Measurements from ENCODE around the gene FAR1. TPM values are rescaled to one million over a fixed set of nuclear protein-coding genes. Genes with fewer than 3 reads are reported as not detected.

Gene FAR1
- total and polyA plus RNA-seq, 4 experiments from 2014 or later: 3.0 to 39.7 (median 22.2) TPM

GRCh38 chr11:13705710-13706109, 37.2 kb downstream of the FAR1 start:
- ChIA-PET POLR2A (ENCODE audit: partially characterized antibody) (interaction anchor here (0.6 kb wide), 1 partner anchor 198 kb away, joined by 3 read pairs; no protein-coding TSS in a partner anchor), CTCF (ENCODE audit: partially characterized antibody) (no interaction called here)
- no peaks in the 10 kb centered on the region for H3K4me1 ChIP-seq (ENCODE audit: insufficient read depth, low read length)
- Mint-ChIP-seq H3K4me1 (peaks cover 0 to 4% (median 0%) of the 10 kb centered on the region in 4 donors), H3K4me3 (no peak overlapping the region), H3K27me3 (no peaks in the 10 kb centered on the region), H3K36me3 (peaks cover 43 to 55% of the 10 kb centered on the region in 2 donors), H3K27ac (no peak overlapping the region), H3K9me3 (no peaks in the 10 kb centered on the region)
- no peaks in the 10 kb centered on the region for H3K27me3 ChIP-seq (ENCODE audit: insufficient read depth, low read length)
- intact Hi-C loops (cut with micrococcal nuclease): no loop called here
- no peak overlapping the region for H3K4me3 ChIP-seq (ENCODE audit: low read length in 2 of 2)
- no peak for DNase-seq
- no peak overlapping the region for H3K27ac ChIP-seq (ENCODE audit: low read depth, low read length)
- peaks cover 5% of the 10 kb centered on the region for H3K36me3 ChIP-seq (ENCODE audit: insufficient read depth, low read length)
- H3K9me3 ChIP-seq (ENCODE audit: control insufficient read depth in 1 of 2, low read length in 2 of 2): no peaks in the 10 kb centered on the region

- Mint-ChIP-seq H3K4me3 (no peak overlapping the region), H3K27me3 (no peaks in the 10 kb centered on the region), H3K4me1 (no peaks in the 10 kb centered on the region), H3K27ac (no peak overlapping the region), H3K36me3 (peaks cover 53 to 74% of the 10 kb centered on the region in 2 donors), H3K9me3 (no peaks in the 10 kb centered on the region)
- H3K9me3 ChIP-seq (ENCODE audit: control insufficient read depth in 1 of 2, low read length in 2 of 2): no peaks in the 10 kb centered on the region
- intact Hi-C loops (cut with micrococcal nuclease): no loop called here
- no peak overlapping the region for H3K4me3 ChIP-seq (ENCODE audit: low read length in 2 of 2)
- H3K4me1 ChIP-seq (ENCODE audit: insufficient read depth, low read length): no peaks in the 10 kb centered on the region
- ChIA-PET CTCF (ENCODE audit: partially characterized antibody) (no interaction called here), POLR2A (ENCODE audit: partially characterized antibody) (no interaction called here)
- H3K27ac ChIP-seq (ENCODE audit: low read depth, low read length): no peak overlapping the region
- no peak for DNase-seq
- H3K36me3 ChIP-seq (ENCODE audit: insufficient read depth, low read length): peaks cover 8% of the 10 kb centered on the region
- no peaks in the 10 kb centered on the region for H3K27me3 ChIP-seq (ENCODE audit: insufficient read depth, low read length)
Observed at GRCh38 chr11:13713982-13714381, 45.5 kb downstream of the FAR1 start.

- POLR2A ChIA-PET (ENCODE audit: partially characterized antibody): interaction anchor here (0.7 kb wide), 1 partner anchor 15 kb away, joined by 3 read pairs; no protein-coding TSS in a partner anchor
- CTCF ChIA-PET (ENCODE audit: partially characterized antibody): no interaction called here
- H3K4me1 ChIP-seq (ENCODE audit: insufficient read depth, low read length): no peaks in the 10 kb centered on the region
- Mint-ChIP-seq H3K9me3 (no peaks in the 10 kb centered on the region), H3K36me3 (peaks cover 50 to 67% of the 10 kb centered on the region in 2 donors), H3K27me3 (no peaks in the 10 kb centered on the region), H3K4me3 (no peak overlapping the region), H3K27ac (no peak overlapping the region), H3K4me1 (no peaks in the 10 kb centered on the region)
- no peak overlapping the region for H3K27ac ChIP-seq (ENCODE audit: low read depth, low read length)
- peaks cover 2% of the 10 kb centered on the region for H3K36me3 ChIP-seq (ENCODE audit: insufficient read depth, low read length)
- no peaks in the 10 kb centered on the region for H3K27me3 ChIP-seq (ENCODE audit: insufficient read depth, low read length)
- intact Hi-C loops (cut with micrococcal nuclease): no loop called here
- no peak for DNase-seq
- no peak overlapping the region for H3K4me3 ChIP-seq (ENCODE audit: low read length in 2 of 2)
- no peaks in the 10 kb centered on the region for H3K9me3 ChIP-seq (ENCODE audit: control insufficient read depth in 1 of 2, low read length in 2 of 2)
Observed at GRCh38 chr11:13717331-13717730, 48.9 kb downstream of the FAR1 start.

- H3K4me1 Mint-ChIP-seq: peaks cover 0 to 1% (median 0%) of the 10 kb centered on the region in 4 donors
Observed at GRCh38 chr11:13718394-13718793, 49.9 kb downstream of the FAR1 start.

GRCh38 chr11:13720940-13721339, 52.5 kb downstream of the FAR1 start:
- Mint-ChIP-seq H3K4me1 (peaks cover 0 to 1% (median 0%) of the 10 kb centered on the region in 4 donors), H3K4me3 (no peak overlapping the region), H3K9me3 (no peaks in the 10 kb centered on the region), H3K36me3 (peaks cover 42 to 65% of the 10 kb centered on the region in 2 donors), H3K27ac (peak overlapping the region in 1 of 7 donors; percentile 26), H3K27me3 (no peaks in the 10 kb centered on the region)
- no peak for DNase-seq
- Histone ChIP-seq H3K9me3 (ENCODE audit: control insufficient read depth in 1 of 2, low read length in 2 of 2) (no peaks in the 10 kb centered on the region), H3K27ac (ENCODE audit: low read depth, low read length) (no peak overlapping the region), H3K27me3 (ENCODE audit: insufficient read depth, low read length) (no peaks in the 10 kb centered on the region), H3K36me3 (ENCODE audit: insufficient read depth, low read length) (no peaks in the 10 kb centered on the region), H3K4me3 (ENCODE audit: low read length in 2 of 2) (no peak overlapping the region), H3K4me1 (ENCODE audit: insufficient read depth, low read length) (no peaks in the 10 kb centered on the region)
- ChIA-PET POLR2A (ENCODE audit: partially characterized antibody) (no interaction called here), CTCF (ENCODE audit: partially characterized antibody) (no interaction called here)
- intact Hi-C loops (cut with micrococcal nuclease): no loop called here

More at GRCh38 chr11:13718394-13718793, 49.9 kb downstream of the FAR1 start:
- Histone ChIP-seq H3K4me1 (ENCODE audit: insufficient read depth, low read length) (no peaks in the 10 kb centered on the region), H3K9me3 (ENCODE audit: control insufficient read depth in 1 of 2, low read length in 2 of 2) (no peaks in the 10 kb centered on the region), H3K27me3 (ENCODE audit: insufficient read depth, low read length) (no peaks in the 10 kb centered on the region), H3K36me3 (ENCODE audit: insufficient read depth, low read length) (no peaks in the 10 kb centered on the region), H3K27ac (ENCODE audit: low read depth, low read length) (no peak overlapping the region), H3K4me3 (ENCODE audit: low read length in 2 of 2) (no peak overlapping the region)
- peaks cover 56 to 70% of the 10 kb centered on the region in 2 donors for H3K36me3 Mint-ChIP-seq
- peak overlapping the region in 1 of 7 donors; percentile 10 for H3K27ac Mint-ChIP-seq
- DNase-seq: no peak
- H3K27me3 Mint-ChIP-seq: no peaks in the 10 kb centered on the region
- ChIA-PET POLR2A (ENCODE audit: partially characterized antibody) (no interaction called here), CTCF (ENCODE audit: partially characterized antibody) (interaction anchor here (0.7 kb wide), 1 partner anchor 51 kb away, joined by 3 read pairs; no protein-coding TSS in a partner anchor)
- H3K9me3 Mint-ChIP-seq: no peaks in the 10 kb centered on the region
- no peak overlapping the region for H3K4me3 Mint-ChIP-seq
- intact Hi-C loops (cut with micrococcal nuclease): no loop called here

- H3K36me3 Mint-ChIP-seq: peaks cover 40 to 67% of the 10 kb centered on the region in 2 donors
- Histone ChIP-seq H3K27me3 (ENCODE audit: insufficient read depth, low read length) (no peaks in the 10 kb centered on the region), H3K9me3 (ENCODE audit: control insufficient read depth in 1 of 2, low read length in 2 of 2) (no peaks in the 10 kb centered on the region), H3K4me3 (ENCODE audit: low read length in 2 of 2) (no peak overlapping the region), H3K27ac (ENCODE audit: low read depth, low read length) (no peak overlapping the region), H3K4me1 (ENCODE audit: insufficient read depth, low read length) (no peaks in the 10 kb centered on the region), H3K36me3 (ENCODE audit: insufficient read depth, low read length) (no peaks in the 10 kb centered on the region)
- H3K4me1 Mint-ChIP-seq: peaks cover 0 to 1% (median 0%) of the 10 kb centered on the region in 4 donors
- no peak overlapping the region for H3K4me3 Mint-ChIP-seq
- H3K9me3 Mint-ChIP-seq: no peaks in the 10 kb centered on the region
- CTCF ChIA-PET (ENCODE audit: partially characterized antibody): no interaction called here
- H3K27ac Mint-ChIP-seq: no peak overlapping the region
- no peaks in the 10 kb centered on the region for H3K27me3 Mint-ChIP-seq
- POLR2A ChIA-PET (ENCODE audit: partially characterized antibody): no interaction called here
- DNase-seq: no peak
- intact Hi-C loops (cut with micrococcal nuclease): no loop called here
Observed at GRCh38 chr11:13721760-13722159, 53.3 kb downstream of the FAR1 start.

- Mint-ChIP-seq H3K36me3 (peaks cover 47 to 62% of the 10 kb centered on the region in 2 donors), H3K4me3 (no peak overlapping the region), H3K4me1 (peaks cover 0 to 1% (median 0%) of the 10 kb centered on the region in 4 donors), H3K27ac (no peak overlapping the region), H3K9me3 (no peaks in the 10 kb centered on the region), H3K27me3 (no peaks in the 10 kb centered on the region)
- Histone ChIP-seq H3K36me3 (ENCODE audit: insufficient read depth, low read length) (peaks cover 26% of the 10 kb centered on the region), H3K4me1 (ENCODE audit: insufficient read depth, low read length) (no peaks in the 10 kb centered on the region), H3K27ac (ENCODE audit: low read depth, low read length) (no peak overlapping the region), H3K4me3 (ENCODE audit: low read length in 2 of 2) (no peak overlapping the region), H3K27me3 (ENCODE audit: insufficient read depth, low read length) (no peaks in the 10 kb centered on the region), H3K9me3 (ENCODE audit: control insufficient read depth in 1 of 2, low read length in 2 of 2) (no peaks in the 10 kb centered on the region)
- ChIA-PET POLR2A (ENCODE audit: partially characterized antibody) (no interaction called here), CTCF (ENCODE audit: partially characterized antibody) (no interaction called here)
- DNase-seq: no peak
- intact Hi-C loops (cut with micrococcal nuclease): no loop called here
Observed at GRCh38 chr11:13726456-13726855, 58.0 kb downstream of the FAR1 start.

All from CD4-positive, alpha-beta memory T cell (primary cell).